ENCODE measurements around the gene TNRC6B.

Gene TNRC6B

GRCh38 chr22:40326905-40327735 is 149.4 kb downstream of the TNRC6B start:
- no peak for DNase-seq (ENCODE audit: low read depth)

- DNase-seq (ENCODE audit: low read depth): no peak
Measured at GRCh38 chr22:40328546-40329456, 151.1 kb downstream of the TNRC6B start.

GRCh38 chr22:40329466-40329865 is 151.7 kb downstream of the TNRC6B start:
- DNase-seq (ENCODE audit: low read depth): no peak

GRCh38 chr22:40330086-40330485 is 152.4 kb downstream of the TNRC6B start:
- no peak for DNase-seq (ENCODE audit: low read depth)

GRCh38 chr22:40330615-40331014 is 152.9 kb downstream of the TNRC6B start:
- DNase-seq (ENCODE audit: low read depth): no peak

GRCh38 chr22:40331706-40332105 is 154.0 kb downstream of the TNRC6B start:
- DNase-seq (ENCODE audit: low read depth): no peak

GRCh38 chr22:40332319-40332781 is 154.6 kb downstream of the TNRC6B start:
- no peak for DNase-seq (ENCODE audit: low read depth)

GRCh38 chr22:40334060-40334459 is 156.3 kb downstream of the TNRC6B start:
- no peak for DNase-seq (ENCODE audit: low read depth)

GRCh38 chr22:40334899-40335298 is 157.2 kb downstream of the TNRC6B start:
- no peak for DNase-seq (ENCODE audit: low read depth)

GRCh38 chr22:40335358-40335757 is 157.6 kb downstream of the TNRC6B start:
- no peak for DNase-seq (ENCODE audit: low read depth)

- no peak for DNase-seq (ENCODE audit: low read depth)
Measured at GRCh38 chr22:40340044-40340443, 162.3 kb downstream of the TNRC6B start.

- DNase-seq (ENCODE audit: low read depth): no peak
Measured at GRCh38 chr22:40341604-40342003, 163.9 kb downstream of the TNRC6B start.

GRCh38 chr22:40342521-40342920 is 164.8 kb downstream of the TNRC6B start:
- DNase-seq (ENCODE audit: low read depth): no peak

GRCh38 chr22:40345271-40345670 is 167.5 kb downstream of the TNRC6B start:
- DNase-seq (ENCODE audit: low read depth): no peak

GRCh38 chr22:40345815-40346184 is 168.1 kb downstream of the TNRC6B start:
- peak; percentile 41 for DNase-seq (ENCODE audit: low read depth)

- peak; percentile 70 for DNase-seq (ENCODE audit: low read depth)
Measured at GRCh38 chr22:40346185-40347118, 168.7 kb downstream of the TNRC6B start, which contains the start of gene ADSL. ADSL (plus strand) TSS chr22:40346500; CDS start chr22:40346559, 59 bp downstream.

- no peak for DNase-seq (ENCODE audit: low read depth)
Measured at GRCh38 chr22:40347300-40347699, 169.6 kb downstream of the TNRC6B start.

GRCh38 chr22:40348025-40348658 is 170.4 kb downstream of the TNRC6B start:
- peak; percentile 55 for DNase-seq (ENCODE audit: low read depth)

- DNase-seq (ENCODE audit: low read depth): no peak
Measured at GRCh38 chr22:40352763-40353162, 175.0 kb downstream of the TNRC6B start.

- DNase-seq (ENCODE audit: low read depth): no peak
Measured at GRCh38 chr22:40361100-40361499, 183.4 kb downstream of the TNRC6B start.

- no peak for DNase-seq (ENCODE audit: low read depth)
Measured at GRCh38 chr22:40363059-40363458, 185.3 kb downstream of the TNRC6B start.

Data from activated T-cell treated with anti-CD3 and anti-CD28 coated beads for 1 hour (primary cell).